ENCODE results near the gene WNT16. TPM values are rescaled to one million over a fixed set of nuclear protein-coding genes. Genes with fewer than 3 reads are reported as not detected.

The WNT16 gene
- total and polyA plus RNA-seq, 2 of the 8 experiments (the other 6 are each of a cell fraction or from before 2014, with no cell fraction given), result 0.11 to 0.52 TPM

DNA sequence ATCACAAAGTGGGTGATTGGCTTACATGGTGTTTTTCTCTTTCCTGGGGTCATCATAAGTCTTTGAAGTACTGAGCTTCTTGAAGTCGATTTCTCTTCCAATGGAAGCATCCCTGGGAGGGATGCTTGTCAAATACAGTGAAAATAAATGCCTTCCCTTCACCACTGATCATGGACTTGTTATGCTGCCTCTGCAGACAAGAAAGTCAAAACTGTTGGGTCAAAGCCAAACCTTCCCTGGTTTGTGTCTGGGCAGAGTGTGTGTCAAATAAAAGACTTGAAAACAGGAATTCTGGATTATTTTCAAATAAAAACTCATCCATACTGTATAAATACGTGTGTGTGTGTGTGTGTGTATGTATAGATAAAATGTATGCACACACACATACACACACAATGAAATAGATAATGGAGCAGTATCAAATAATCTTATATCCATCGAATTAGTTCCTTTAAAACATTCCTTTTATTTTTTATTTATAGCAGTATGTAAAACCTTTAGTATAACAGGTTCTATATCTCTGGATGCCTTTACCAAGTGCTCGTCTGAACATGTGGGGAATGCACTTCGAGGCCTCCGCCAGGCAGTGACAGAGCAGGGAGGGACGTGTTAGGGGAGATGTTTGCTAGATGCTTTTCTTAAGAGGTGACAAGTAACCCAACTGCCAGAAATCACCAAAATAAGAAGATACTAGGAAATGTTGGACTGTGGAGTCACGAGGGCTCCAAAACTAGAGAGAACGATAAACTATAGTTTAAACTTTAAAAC lies 27.2 kb upstream of the WNT16 start:
- Histone ChIP-seq H3K79me1 (ENCODE audit: low read depth, low read length) (no peaks in the 10 kb centered on the region), H4K20me1 (replicated peaks in 1 of 2; ENCODE audit: control insufficient read depth in 1 of 2, insufficient read depth in 2 of 2, low read length in 2 of 2) (no peaks in the 10 kb centered on the region), H2BK15ac (ENCODE audit: low read length) (no peak overlapping the region), H3K14ac (ENCODE audit: insufficient read length) (no peak overlapping the region), H3K79me2 (ENCODE audit: control insufficient read depth in 1 of 2, insufficient read depth in 2 of 2, low read length in 2 of 2) (no peaks in the 10 kb centered on the region), H4K8ac (ENCODE audit: extremely low read depth, insufficient read depth, low read length) (no peak overlapping the region), H2AK5ac (ENCODE audit: low read depth, low read length) (no peak overlapping the region), H2BK5ac (ENCODE audit: low read depth, low read length) (no peak overlapping the region), H2BK120ac (replicated peaks; ENCODE audit: low read depth, low read length) (no peak overlapping the region), H3K27ac (ENCODE audit: low read depth, low read length) (no peak overlapping the region), H3K9ac (replicated peaks in 1 of 4; ENCODE audit: extremely low read depth in 1 of 4, low read depth in 3 of 4, low read length in 3 of 4) (no peak overlapping the region), H3K36me3 (ENCODE audit: control insufficient read depth in 2 of 4, insufficient read depth in 4 of 4, low read length in 3 of 4) (no peaks in the 10 kb centered on the region; a peak in 1 of 8 replicates), H3K27me3 (replicated peaks in 1 of 4; ENCODE audit: control insufficient read depth in 3 of 4, extremely low read depth in 1 of 4, insufficient read depth in 3 of 4, low read length in 3 of 4) (no peaks in the 10 kb centered on the region), H4K5ac (ENCODE audit: insufficient read length, low read depth, low read length) (no peak overlapping the region), H3K23me2 (ENCODE audit: low read depth, low read length) (no peaks in the 10 kb centered on the region), H3K18ac (ENCODE audit: extremely low read depth, low read length) (no peak overlapping the region), H2BK20ac (ENCODE audit: low read length) (no peak overlapping the region), H3K4me3 (ENCODE audit: extremely low read depth in 1 of 4, insufficient read depth in 2 of 4, low read depth in 3 of 4, low read length in 4 of 4) (no peak overlapping the region), H2BK12ac (ENCODE audit: low read depth, low read length) (no peak overlapping the region), H3K23ac (ENCODE audit: insufficient read length) (no peak overlapping the region), H3K9me3 (ENCODE audit: insufficient read depth in 2 of 2, low read depth in 1 of 2, low read length in 1 of 2) (no peaks in the 10 kb centered on the region), H2AFZ (ENCODE audit: low read length) (no peak overlapping the region), H4K91ac (replicated peaks; ENCODE audit: insufficient read length, low read length) (no peak overlapping the region), H3K4ac (replicated peaks; ENCODE audit: insufficient read length, low read depth, low read length) (no peak overlapping the region), H3K4me1 (replicated peaks in 1 of 4; ENCODE audit: control insufficient read depth in 3 of 4, insufficient read depth in 4 of 4, low read length in 3 of 4) (no peaks in the 10 kb centered on the region), H3K56ac (replicated peaks; ENCODE audit: insufficient read length, low read depth, low read length) (no peak overlapping the region), H3K4me2 (ENCODE audit: insufficient read depth in 1 of 2, low read depth in 2 of 2, low read length in 2 of 2) (no peak overlapping the region)
- CTCF ChIA-PET (ENCODE audit: partially characterized antibody), result no interaction called here
- WGBS, 2 experiments (ENCODE audit: extremely low coverage in 1 of 2, insufficient coverage in 1 of 2, insufficient read length in 1 of 2, insufficient replicate concordance in 2 of 2, low coverage in 1 of 2, low lambda C conversion rate in 2 of 2, missing lambda C conversion rate in 1 of 2), result 80% methylated on average over 9 of the region's 9 CpGs; no CpG with 5 or more reads in 1 of the 2 experiments
- no peak for FAIRE-seq
- no peak for DNase-seq (ENCODE audit: low read depth in 1 of 2, low spot score in 2 of 2)
- POLR2A ChIA-PET (ENCODE audit: partially characterized antibody), result no interaction called here
- TF ChIP-seq SP4 (IDR thresholded peaks at IDR 0.05; ENCODE audit: low read length) (no peak), BRCA1 (IDR thresholded peaks at IDR 0.05; ENCODE audit: low read depth, low read length) (no peak), CREB1 (IDR thresholded peaks at IDR 0.05) (no peak), SRF (IDR thresholded peaks at IDR 0.05; ENCODE audit: low read depth, low read length) (no peak), CTBP2 (IDR thresholded peaks at IDR 0.05; ENCODE audit: borderline replicate concordance, insufficient read depth, insufficient read length, low read length) (no peak), KDM1A (IDR thresholded peaks at IDR 0.05; ENCODE audit: borderline replicate concordance, low read length) (no peak), EZH2 (IDR thresholded peaks at IDR 0.05; ENCODE audit: low read depth, low read length, severe bottlenecking) (no peak), SIRT6 (IDR thresholded peaks at IDR 0.05; ENCODE audit: low read length) (no peak)
- TF ChIP-seq, protein P1, sequence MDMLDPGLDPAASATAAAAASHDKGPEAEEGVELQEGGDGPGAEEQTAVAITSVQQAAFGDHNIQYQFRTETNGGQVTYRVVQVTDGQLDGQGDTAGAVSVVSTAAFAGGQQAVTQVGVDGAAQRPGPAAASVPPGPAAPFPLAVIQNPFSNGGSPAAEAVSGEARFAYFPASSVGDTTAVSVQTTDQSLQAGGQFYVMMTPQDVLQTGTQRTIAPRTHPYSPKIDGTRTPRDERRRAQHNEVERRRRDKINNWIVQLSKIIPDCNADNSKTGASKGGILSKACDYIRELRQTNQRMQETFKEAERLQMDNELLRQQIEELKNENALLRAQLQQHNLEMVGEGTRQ (IDR thresholded peaks at IDR 0.05; ENCODE audit: low read length), result no peak

Data from H1 (cell line).